CD4-positive, alpha-beta T cell treated with Interleukin-4 for 4 hours (primary cell): Measurements from ENCODE around the gene KRT4.
"Not testable (repeated sequence)": the region's sequence is repeated elsewhere in the genome, so short reads cannot be mapped to it uniquely, and the experiment has no call there.

Source experiments
- DNase-seq: peaks from one replicate; pipeline ENCODE4 v3.0.0-alpha.2; 2020

Gene KRT4

DNA sequence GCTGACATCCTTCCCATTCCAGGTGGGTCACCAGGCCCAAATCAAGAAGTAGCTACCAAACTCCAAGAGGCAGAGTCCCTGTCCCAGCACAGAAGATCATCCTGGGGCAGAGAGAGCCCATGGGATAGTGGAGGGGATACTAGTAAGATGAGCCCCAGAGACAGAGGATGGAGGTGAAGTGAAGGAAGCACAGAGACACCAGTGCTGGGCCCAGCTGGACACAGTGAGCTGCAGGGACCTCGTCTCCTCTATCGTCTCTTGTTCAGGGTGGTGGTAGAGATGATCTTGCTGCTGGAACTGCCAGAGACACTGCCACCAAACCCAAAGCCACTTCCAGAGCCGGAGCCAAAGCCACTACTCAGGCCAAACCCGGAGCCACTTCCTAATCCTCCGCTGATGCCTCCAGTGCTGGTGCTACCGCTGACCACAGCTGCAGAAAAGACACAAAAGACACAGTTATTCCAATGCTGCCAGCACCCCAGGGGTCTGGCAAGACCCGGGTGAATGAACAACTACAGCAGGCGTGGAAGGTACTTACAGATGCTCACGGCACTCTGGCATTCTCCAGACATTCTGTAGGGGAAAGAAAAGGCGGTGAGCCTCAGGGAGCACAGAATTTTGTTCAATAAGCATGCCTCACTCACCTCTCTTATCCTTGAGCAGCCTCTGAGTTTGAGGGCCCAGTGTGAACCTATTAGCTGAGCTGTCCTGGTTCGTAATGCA is 6.9 kb downstream of the KRT4 start:
- no peak for DNase-seq

DNA sequence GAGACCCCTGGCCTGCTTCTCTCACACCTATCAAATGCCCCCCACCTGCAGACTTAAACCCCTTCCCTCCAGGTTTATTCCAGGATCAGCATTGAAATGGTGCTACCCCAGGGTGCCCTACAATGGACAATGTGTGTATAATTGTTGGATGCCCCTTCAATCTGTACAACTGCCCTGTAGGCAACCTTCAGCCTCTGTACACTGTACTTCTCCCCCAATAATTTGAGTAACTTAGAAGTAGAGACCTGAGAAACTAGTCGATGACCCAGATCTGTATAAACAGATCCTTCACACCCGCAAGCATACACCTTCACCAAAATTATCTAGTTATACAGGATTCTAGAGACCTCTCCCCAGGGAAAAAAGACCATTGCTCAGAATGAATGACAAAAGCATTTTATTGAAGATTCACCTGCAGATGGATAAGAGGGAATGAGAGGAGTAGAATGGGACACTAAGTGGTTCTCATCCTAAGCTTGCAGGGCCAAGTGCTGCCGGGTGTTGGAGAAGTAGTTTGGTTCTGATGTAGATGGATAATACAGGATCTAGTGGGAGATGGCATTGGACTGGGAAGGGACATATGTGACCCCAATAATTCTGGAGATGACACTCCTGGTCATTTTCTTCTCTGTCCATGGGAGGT is 7.6 kb downstream of the KRT4 start:
- DNase-seq, result no peak

DNA sequence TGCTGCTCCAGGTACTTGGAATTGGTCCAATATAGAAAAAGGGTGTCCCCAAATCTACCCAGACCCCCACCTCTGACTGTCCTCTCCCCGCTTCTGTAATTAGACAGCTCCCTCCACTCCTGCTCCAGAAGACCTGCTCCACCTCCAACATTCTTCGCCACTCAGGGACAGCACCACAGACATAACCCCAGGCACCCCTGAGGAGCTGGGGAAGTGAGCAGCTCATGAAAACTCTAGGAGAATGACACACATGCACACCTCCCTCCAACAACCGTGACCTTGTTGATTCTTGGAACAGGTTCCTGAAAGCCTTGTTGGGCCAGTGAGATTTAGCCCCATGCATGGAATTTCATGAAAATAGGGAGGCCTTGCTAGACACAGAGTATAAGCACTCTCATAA is 8.2 kb downstream of the KRT4 start:
- DNase-seq, result no peak

DNA sequence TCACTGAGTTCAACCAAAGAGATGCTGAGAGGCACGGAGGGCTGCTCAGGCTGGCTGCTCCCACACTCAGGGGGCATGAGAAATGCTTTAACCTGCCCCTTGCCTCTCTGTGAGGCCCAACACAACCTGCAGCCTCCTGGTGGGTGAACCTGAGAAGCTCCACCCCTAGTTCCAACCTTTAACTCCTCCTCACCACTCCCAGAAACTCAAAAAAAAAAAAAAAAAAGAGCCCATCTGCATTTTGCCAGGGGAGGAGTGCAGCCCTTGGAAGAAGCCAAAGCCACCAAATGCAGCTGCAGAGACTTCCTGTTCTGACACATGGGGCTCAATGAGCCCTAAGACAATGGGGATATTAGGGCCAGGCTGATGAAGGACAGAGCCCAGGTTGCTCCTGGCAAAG is 8.9 kb downstream of the KRT4 start:
- DNase-seq, result no peak

DNA sequence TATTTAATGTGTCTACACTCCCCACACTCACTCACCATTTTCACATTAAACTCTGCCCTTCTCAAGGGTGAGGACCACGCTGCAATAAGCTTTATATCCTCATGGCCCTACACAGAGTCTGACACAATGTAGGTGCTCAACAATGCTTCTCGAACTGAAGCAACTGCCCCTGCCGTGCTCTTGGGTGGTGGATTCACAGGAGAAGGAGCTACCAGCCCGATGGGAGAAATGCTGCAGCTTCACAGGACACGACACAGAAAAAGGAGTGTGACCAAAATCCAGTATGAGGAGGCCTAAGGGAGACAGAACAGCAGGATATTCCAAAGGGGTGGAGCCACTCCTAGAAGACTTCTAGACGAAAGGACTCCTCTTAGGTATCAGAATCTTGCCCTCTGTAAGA is 11.5 kb downstream of the KRT4 start:
- DNase-seq, result no peak

DNA sequence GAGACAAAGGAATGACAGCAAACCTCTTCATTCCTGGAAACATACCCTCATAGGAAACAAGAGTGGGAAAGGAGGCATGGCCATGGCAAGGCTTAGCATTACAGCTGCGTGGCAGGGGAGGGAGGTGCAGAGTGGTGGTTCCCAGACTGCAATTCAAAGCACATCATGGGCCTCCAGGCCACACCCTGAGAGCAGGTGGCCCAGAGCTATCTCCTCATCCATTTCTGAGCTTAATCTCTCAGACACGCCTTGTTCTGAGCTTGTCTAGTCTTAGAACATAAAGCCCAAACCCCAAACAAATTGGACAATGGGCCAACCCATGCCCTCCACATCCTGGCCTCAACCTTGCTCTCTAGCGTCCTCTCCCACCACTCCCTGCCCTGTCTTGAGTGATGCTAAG is 12.1 kb downstream of the KRT4 start:
- DNase-seq, result no peak

DNA sequence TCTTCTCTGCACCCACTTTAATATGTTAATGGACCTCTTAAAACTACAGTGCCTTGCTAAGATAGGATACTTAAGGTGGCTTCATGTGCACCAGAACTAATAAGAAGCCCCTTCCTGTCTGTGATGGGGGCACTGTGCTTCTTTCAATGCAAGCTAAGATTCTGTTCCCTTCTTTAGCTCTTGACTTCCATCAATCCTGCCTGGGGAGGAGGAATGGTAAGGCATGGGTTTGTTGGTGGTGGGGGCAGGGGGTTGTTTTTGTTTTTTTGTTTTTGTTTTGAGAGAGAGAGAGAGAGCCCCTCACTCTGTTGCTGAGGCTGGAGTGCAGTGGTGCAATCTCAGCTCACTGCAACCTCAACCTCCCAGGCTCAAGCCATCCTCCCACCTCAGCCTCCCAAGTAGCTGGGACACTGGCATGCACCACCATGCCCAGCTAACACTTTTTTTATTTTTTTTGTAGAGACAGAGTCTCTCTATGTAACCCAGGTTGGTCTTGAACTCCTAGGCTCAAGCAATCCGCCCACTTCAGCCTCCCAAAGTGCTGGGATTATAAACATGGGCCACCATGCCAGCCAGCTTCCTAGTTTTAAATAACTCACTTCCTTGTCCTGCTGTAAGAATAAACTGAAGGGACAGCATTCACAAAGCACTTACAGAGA is 13.5 kb downstream of the KRT4 start:
- DNase-seq, result no peak

DNA sequence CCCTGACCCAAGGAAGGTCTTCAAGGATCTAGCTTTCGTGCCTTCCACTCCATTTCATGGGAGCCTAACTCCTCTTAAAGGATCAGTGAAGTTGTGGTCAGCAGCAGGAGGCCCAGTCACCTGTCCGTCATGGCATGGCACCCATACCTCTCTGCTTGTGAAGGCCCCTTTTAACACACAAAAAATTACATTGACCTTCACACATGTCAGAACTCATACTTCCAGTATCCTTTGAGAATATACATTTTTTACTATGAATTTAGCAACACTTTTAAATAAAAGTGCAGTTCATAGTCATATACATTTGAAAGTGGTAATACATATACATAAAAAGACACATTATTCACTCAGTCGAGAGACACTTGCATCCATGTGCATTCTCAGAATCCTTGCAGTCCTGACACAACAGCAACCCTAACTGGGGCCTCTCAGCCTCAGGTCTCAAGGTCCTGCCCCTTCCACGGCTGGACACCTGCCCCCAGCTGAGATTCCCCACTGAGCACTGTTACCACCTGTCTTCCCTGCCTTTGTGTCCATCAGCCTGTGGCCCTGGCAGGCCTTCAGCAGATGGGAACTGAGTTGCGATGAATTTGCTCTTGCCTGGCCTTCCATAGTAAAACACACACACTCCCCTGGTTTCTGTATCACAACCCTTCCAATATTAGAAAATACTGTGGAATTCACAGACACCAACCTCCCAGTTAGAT is 14.3 kb downstream of the KRT4 start:
- no peak for DNase-seq

DNA sequence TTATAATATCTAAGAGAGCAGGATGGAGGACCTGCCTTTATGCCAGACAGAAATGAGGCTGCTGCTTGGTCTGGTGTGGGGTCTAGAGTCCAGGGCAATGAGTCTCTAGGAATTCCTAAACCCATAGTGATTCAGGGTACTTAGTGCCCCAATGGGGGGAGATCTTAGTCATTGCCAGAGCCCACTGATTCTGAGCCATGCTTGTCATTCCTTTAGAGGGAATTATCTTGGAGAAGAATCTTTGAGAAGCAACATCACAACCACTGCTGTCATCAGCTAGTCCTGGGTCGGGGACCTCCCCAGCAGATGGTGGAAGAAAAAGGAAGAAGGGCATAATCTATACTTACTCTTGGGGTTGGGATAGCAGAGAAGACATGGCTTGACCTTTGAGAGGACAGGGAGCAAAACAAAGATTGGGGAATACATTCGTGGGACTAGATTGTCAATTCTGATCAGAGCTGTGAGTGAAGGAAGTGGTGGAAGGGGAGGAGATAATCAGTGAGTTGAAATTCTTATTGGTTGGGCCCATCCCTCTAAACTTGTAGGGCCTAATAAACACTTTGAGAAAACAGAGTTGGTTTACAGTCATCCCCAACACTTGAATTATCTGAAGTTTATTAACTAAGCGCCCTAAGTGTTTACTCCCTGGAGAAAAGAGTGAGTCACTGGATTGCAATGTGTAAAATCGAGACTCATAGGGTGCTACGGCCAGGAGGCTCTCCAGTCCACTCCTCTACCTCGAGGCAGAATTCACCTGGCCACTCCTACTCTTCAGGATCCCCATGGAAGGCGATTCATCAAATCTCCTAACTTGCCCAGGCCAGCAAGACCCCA is 15.0 kb downstream of the KRT4 start:
- DNase-seq, result no peak

DNA sequence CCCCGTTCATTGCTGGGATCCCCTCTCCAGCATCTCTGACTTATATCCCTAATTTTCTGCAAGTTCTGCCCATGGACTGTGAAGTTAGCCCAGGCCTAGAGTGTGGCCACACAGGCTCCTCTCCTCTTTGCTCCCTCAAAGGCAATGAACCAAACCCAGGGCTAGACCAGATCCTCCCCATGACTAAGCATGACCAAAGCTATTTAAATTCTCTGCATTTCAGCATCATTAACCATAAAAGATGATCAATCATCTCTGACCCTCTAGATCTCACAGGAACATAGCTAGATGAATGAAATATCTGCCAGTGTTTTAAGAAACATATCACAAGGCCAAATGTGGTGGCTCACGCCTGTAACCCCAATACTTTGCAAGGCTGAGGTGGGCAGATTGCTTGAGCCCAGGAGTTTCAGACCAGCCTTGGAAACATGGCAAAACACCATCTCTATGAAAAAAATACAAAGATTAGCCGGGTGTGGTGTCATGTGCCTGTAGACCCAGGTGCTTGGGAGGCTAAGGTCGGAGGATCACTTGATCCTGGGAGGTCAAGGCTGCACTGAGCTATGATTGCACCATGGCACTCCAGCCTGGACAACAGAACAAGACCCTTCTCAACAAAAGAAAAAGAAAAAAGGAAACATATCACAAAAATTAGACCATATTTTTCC is 15.8 kb downstream of the KRT4 start:
- no peak for DNase-seq

DNA sequence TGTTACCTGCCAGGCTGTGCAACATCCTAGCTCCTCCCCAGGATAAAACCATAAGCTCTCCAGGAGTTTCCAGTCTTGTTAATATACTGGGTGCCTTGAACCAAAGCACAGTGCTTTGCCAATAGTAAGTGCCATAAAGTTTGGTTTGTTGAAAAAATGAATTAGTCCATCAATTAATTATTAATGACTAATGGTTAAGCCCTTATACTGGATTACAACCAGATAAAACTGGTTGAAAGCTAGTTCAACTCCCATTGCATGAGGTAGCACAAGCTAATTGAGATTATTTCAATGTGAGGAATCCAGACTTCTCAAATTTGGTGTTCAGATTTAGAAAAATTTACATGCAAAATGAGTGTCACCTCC is 16.4 kb downstream of the KRT4 start:
- DNase-seq, result no peak

DNA sequence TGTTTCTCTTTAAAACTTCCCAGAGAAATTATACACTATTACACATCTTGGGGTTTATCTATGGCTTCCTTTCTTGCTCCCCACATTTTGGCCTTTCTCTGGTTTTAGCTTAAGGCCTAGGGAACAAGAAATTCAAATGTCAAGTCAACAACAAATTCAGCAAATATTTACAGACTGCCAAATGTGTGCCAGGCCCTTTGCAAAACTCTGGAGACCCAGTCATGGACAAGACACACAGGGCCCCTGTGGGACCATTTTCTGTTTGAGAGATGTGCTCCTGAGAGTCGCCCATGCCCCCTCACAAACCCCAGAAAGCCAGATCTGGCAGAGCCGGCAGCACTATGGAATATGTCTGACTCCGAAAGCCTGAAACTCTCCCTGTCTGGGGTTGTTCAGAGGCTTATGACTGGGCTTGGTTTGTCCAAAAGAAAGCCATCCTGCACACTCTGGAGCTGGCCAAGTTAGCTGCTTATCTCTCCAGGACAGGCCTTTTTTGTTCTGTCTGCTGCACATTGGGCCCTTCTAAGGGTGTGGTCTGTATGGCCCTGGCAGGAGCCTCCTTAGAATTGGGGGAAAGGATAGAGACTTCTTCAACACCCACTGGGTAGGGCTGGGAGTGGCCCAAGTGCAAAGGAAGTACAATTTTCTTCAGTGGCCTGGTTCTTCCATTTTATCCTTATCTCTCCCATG is 16.9 kb downstream of the KRT4 start:
- no peak for DNase-seq

DNA sequence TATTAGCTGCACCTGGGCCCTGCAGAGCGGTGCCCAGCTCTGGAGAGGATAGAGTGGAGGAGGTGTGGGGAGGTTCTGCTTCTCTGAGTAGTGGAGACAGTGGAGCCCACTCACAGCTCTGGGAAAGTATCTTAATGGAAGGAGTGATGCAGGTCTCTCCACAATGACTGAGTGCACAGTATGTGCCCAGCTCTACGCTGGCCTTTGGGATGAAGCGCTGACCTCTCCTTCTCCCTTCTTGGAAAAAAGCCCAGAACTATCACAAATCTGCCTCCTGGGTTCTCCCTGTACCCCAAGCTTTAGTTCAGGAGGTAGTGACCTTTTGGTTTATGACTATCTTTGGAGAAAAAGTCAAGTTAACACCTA is 17.5 kb downstream of the KRT4 start:
- no peak for DNase-seq

DNA sequence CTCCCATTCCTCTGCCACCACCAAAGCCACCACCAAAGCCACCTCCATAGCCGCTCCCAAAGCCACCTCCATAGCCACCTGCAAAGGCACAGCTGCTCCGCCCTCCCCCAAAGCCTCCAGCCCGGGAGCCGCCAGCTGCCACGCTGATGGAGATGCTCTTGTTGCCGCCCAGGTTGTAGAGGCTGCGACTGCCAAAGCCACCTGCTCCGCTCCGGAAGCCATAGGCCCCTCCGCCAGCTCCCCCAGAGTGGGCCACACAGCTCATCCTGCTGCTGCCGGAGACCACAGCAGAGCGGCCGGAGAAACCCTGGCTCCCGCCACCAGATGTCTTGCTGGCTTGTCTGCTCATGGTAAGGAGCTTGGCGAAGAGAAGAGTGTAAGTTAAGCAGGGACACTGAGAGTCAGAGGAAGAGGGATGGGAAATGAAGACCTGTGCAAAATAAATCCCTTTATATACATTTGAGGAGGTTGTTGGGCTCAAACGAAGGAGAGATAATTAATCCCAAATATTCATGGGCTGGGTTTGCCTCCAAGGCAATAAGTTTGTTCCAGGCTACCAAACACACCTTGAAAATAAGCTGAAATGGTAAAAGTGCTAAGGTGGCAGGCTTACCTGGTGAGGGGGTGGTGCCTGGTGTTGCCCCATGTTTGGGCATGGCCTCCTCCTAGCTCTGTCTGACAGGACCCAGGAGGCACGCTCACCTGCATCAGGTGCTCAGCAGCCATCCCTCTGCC is 18.1 kb downstream of the KRT4 start, which contains the start of gene KRT3:
Gene KRT3 (minus strand): TSS at position 424 of the 735 bp plus-strand sequence. CDS start 75 bp downstream, at position 349.
- no peak for DNase-seq

DNA sequence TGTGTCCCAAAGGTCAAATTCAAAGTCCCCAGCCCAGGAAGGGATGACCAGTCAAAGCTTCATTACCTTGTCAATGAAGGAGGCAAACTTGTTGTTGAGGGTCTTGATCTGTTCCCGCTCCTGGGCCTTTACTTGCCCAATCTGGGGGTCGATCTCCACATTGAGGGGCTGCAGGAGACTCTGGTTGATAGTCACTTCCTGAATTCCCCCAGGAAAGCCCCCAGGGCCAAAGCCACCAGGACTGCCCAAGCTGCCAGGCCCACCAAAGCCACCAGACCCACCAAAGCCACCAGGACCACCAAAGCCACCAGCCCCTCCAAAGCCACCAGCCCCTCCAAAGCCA is 18.6 kb downstream of the KRT4 start:
- not testable (repeated sequence) for DNase-seq

DNA sequence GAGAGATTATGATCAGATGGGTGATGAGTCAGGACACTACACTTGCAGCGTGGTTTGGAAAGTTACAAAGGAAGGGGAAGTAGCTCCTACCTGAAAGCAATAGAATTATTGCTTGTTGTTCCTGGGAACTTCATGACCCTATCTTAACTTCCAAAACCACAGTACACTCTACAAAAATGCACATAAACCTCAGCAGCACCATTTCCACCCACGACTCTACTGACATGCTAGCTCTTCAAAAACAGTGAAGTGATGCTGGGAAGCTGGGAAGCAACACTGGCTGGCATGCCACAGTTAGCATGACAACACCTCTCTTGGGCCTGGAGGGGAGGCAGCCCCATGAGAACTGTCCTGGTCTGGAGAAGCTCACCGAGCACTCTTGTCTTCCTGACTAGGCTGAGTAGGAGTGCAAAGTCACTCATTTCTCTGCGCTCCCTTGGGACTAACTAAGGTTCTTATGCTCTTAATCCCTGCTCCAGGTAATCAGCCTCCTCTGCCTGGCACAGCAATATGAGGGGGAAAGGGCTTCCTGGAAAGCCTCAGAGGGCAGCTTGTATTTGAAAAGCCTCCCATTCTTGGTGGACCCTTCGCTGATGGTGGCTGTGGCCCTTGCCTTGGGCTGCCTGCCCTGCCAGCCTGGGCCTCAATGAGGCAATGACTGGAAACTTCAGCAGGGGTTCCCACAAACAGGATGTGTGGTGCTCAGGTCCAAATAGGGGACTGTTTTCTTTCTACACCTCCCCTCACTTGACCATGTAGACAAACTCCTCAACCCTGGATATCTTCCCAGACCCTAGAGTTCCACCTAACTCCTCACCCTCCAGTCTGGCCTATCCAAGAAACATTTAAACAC is 19.2 kb downstream of the KRT4 start:
- no peak for DNase-seq

DNA sequence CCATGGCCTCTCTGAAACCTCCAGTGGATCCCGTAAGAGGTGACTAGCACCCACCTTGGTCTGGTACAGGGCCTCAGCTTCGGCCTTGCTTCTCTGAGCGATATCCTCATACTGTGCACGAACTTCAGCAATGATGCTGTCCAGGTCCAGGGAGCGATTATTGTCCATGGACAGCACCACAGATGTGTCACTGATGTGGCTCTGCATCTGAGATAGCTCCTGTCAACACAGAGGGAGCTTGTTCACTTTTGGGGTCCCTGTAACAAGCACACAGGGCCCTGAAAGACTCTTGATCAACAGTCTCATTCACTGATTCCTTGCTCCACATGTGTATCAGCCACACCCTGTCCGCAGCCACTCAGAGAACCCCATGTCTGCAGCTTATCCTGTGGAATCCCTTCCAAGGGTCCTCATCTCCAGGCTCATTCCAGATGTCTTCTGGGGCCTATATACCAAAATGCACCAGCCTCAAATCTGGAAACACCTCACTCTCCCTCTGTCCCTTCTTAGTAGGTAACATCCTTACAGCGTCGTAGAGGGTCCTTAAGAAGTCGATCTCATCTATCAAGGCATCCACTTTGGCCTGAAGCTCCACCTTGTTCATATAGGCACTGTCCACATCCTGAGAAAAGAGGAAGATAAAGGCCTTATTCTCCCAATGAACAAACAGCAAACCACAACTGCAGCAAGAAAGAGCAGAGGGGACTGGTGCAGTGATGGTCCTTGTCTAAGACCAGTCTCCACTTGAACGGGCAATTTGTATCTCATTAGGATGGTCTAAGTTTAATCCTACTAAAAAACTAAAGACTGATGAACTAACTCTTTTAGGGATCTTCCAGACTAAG is 21.5 kb downstream of the KRT4 start:
- DNase-seq, result no peak

DNA sequence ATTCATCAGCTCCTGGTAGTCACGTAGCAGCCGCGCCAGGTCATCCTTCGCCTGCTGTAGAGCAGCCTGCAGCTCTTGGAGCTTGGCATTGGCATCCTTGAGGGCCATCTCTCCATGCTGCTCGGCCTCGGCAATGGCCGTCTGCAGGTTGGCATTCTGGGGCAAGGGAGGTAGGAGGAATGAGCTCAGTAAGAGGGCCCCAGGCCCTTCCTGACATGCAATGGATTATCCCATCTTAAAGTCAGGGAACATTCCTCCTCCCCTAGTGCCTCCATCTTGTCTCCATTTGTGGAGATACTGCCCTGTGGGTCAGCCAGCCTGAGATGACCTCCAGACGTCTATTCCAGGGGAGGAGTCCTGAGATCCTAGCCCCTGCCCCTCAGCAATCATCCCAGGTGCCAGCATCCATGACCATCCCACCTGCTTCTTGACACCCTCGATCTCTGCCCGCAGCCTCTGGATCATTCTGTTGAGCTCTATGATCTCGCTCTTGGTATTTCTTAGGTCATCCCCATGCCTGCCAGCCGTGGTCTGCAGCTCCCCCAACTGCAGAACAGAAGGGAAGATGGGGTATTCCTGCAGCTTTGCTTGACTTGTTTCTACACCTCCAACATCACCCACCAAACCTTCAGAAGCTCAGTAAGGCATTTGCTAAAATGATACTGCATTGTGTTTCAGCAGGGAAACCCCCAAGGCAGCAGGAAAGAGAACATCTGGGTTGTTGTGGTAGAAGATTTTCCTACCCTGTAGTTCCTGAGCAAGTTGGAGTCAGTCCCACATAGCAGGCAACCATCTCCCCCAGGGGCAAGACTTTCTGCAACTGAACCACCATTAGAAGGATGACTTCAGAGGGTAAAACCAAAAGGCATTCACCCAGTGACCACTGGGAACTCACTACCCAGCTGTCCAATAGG is 22.4 kb downstream of the KRT4 start:
- no peak for DNase-seq
